Epithelial cell of proximal tubule (primary cell): ENCODE measurements around the gene SYT7. TPM values are rescaled to one million over a fixed set of nuclear protein-coding genes. Genes with fewer than 3 reads are reported as not detected.

Experiments
- DNase-seq: peaks from one replicate; pipeline ENCODE4 v3.0.0-alpha.2; 2011; ENCODE audit warnings: low read depth
- H3K4me3 ChIP-seq: 2 replicates; pipeline ENCODE4 v1.5.1; 2011; ENCODE audit warnings: low read depth, mild to moderate bottlenecking, low read length
- CTCF ChIP-seq: conservative IDR thresholded peaks from 2 replicates; pipeline ENCODE4 v1.5.1; 2012; ENCODE audit warnings: low read depth, mild to moderate bottlenecking, low read length
- total RNA-seq: library from RNA; depleted of rRNA; stranded (reverse); fragments of >200 nt; gene quantifications from 2 replicates; pipeline ENCODE4 v1.2.3, GENCODE V29; 2015

SYT7 gene
- total RNA-seq, 1 donor from 2014 or later: 0.23 TPM

- H3K4me3 ChIP-seq: no peak overlapping the region
- DNase-seq: no peak
- no peak for TF ChIP-seq CTCF
These were observed 82.0 kb downstream of the SYT7 start for GRCh38 chr11:61498767-61499341.

- H3K4me3 ChIP-seq: no peak overlapping the region
- no peak for DNase-seq
- TF ChIP-seq CTCF: no peak
These were observed 83.0 kb downstream of the SYT7 start for GRCh38 chr11:61497876-61498275.

GRCh38 chr11:61497473-61497872 lies 83.4 kb downstream of the SYT7 start:
- H3K4me3 ChIP-seq: no peak overlapping the region
- no peak for TF ChIP-seq CTCF
- DNase-seq: no peak

- DNase-seq: no peak
- no peak overlapping the region for H3K4me3 ChIP-seq
- no peak for TF ChIP-seq CTCF
These were observed 84.1 kb downstream of the SYT7 start for GRCh38 chr11:61496602-61497400.

- no peak for TF ChIP-seq CTCF
- no peak for DNase-seq
- H3K4me3 ChIP-seq: no peak overlapping the region
These were observed 84.9 kb downstream of the SYT7 start for GRCh38 chr11:61495801-61496601.

GRCh38 chr11:61494381-61494961 lies 86.4 kb downstream of the SYT7 start:
- H3K4me3 ChIP-seq: no peak overlapping the region
- no peak for TF ChIP-seq CTCF
- DNase-seq: no peak
